ENCODE results near the gene APOBEC3H. TPM values are rescaled to one million over a fixed set of nuclear protein-coding genes. Genes with fewer than 3 reads are reported as not detected.
A peak's percentile ranks its signal among the peaks of the same experiment; 100 is the strongest.
"Not testable (repeated sequence)": the region's sequence is repeated elsewhere in the genome, so short reads cannot be mapped to it uniquely, and the experiment has no call there.

Gene APOBEC3H
- total RNA-seq: under 1 TPM in 1 of 4 donors, not detected in 3; 0.39 TPM

- H3K4me1 ChIP-seq: peaks cover 10 to 11% (median 10%) of the 10 kb centered on the region in 4 donors
- no peak within 1 kb of the TSS for H3K4me3 ChIP-seq
- intact Hi-C loops (cut with DNase I): no loop called here
- no peaks in the 10 kb centered on the region for H3K9me3 ChIP-seq
- peak within 1 kb of the TSS in 1 of 4 donors; percentile 49 for H3K27ac ChIP-seq (replicated peaks in 1 of 4)
- no peaks in the 10 kb centered on the region for H3K36me3 ChIP-seq
- no peak for DNase-seq (ENCODE audit: extremely low spot score)
- 79% methylated on average over 8 of the region's 9 CpGs for WGBS
- H3K27me3 ChIP-seq: peaks cover 0 to 8% (median 0%) of the 10 kb centered on the region in 4 donors
- no peak for TF ChIP-seq CTCF (IDR thresholded peaks at IDR 0.05)
- TF ChIP-seq POLR2A (IDR thresholded peaks at IDR 0.05; ENCODE audit: low read depth): no peak
Measured at GRCh38 chr22:39097098-39098020, at the start of gene APOBEC3H. Gene APOBEC3H, plus strand, starts transcription at chr22:39097244. Its CDS starts 3,035 bp downstream, at chr22:39100279.

GRCh38 chr22:39049486-39049885 lies 47.6 kb upstream of the APOBEC3H start:
- H3K4me3 ChIP-seq; H3K9me3 ChIP-seq; H3K27ac ChIP-seq (replicated peaks in 1 of 4); DNase-seq (ENCODE audit: extremely low spot score); intact Hi-C loops (cut with DNase I); H3K27me3 ChIP-seq; H3K4me1 ChIP-seq: not testable (repeated sequence)
- 88% methylated on average over 7 of the region's 7 CpGs for WGBS
- H3K36me3 ChIP-seq: peaks cover 0 to 15% (median 5%) of the 10 kb centered on the region in 4 donors

GRCh38 chr22:39051844-39052495 lies 45.1 kb upstream of the APOBEC3H start:
- DNase-seq (ENCODE audit: extremely low spot score); H3K36me3 ChIP-seq; intact Hi-C loops (cut with DNase I); H3K27ac ChIP-seq (replicated peaks in 1 of 4); H3K4me3 ChIP-seq; H3K27me3 ChIP-seq; H3K4me1 ChIP-seq; H3K9me3 ChIP-seq: not testable (repeated sequence)
- 74% methylated on average over 14 of the region's 18 CpGs for WGBS

GRCh38 chr22:39055658-39056057 lies 41.4 kb upstream of the APOBEC3H start:
- no peaks in the 10 kb centered on the region for H3K36me3 ChIP-seq
- H3K4me1 ChIP-seq: no peaks in the 10 kb centered on the region
- H3K27ac ChIP-seq (replicated peaks in 1 of 4): no peak overlapping the region
- DNase-seq (ENCODE audit: extremely low spot score): no peak
- WGBS: 85% methylated on average over 11 of the region's 11 CpGs
- peaks cover 0 to 9% (median 0%) of the 10 kb centered on the region in 4 donors for H3K27me3 ChIP-seq
- TF ChIP-seq POLR2AphosphoS5 (IDR thresholded peaks at IDR 0.05) (no peak), EP300 (IDR thresholded peaks at IDR 0.05) (no peak), CTCF (IDR thresholded peaks at IDR 0.05) (no peak), POLR2A (IDR thresholded peaks at IDR 0.05; ENCODE audit: low read depth) (no peak)
- no peaks in the 10 kb centered on the region for H3K9me3 ChIP-seq
- intact Hi-C loops (cut with DNase I): no loop called here
- H3K4me3 ChIP-seq: no peak overlapping the region

- H3K36me3 ChIP-seq; H3K27me3 ChIP-seq; DNase-seq (ENCODE audit: extremely low spot score); H3K4me1 ChIP-seq; H3K4me3 ChIP-seq; H3K9me3 ChIP-seq; H3K27ac ChIP-seq (replicated peaks in 1 of 4); intact Hi-C loops (cut with DNase I): not testable (repeated sequence)
- WGBS: 70% methylated on average over 6 of the region's 6 CpGs
Measured at GRCh38 chr22:39061290-39061689, 35.8 kb upstream of the APOBEC3H start.

- H3K4me3 ChIP-seq; DNase-seq (ENCODE audit: extremely low spot score); H3K27ac ChIP-seq (replicated peaks in 1 of 4); H3K36me3 ChIP-seq; H3K27me3 ChIP-seq; H3K9me3 ChIP-seq; intact Hi-C loops (cut with DNase I); H3K4me1 ChIP-seq: not testable (repeated sequence)
- 82% methylated on average over 10 of the region's 10 CpGs for WGBS
Measured at GRCh38 chr22:39061951-39062350, 35.1 kb upstream of the APOBEC3H start.

- H3K4me1 ChIP-seq; H3K36me3 ChIP-seq; intact Hi-C loops (cut with DNase I); DNase-seq (ENCODE audit: extremely low spot score); H3K9me3 ChIP-seq; H3K27ac ChIP-seq (replicated peaks in 1 of 4); H3K27me3 ChIP-seq; H3K4me3 ChIP-seq: not testable (repeated sequence)
- 93% methylated on average over 8 of the region's 8 CpGs for WGBS
Measured at GRCh38 chr22:39063904-39064303, 33.1 kb upstream of the APOBEC3H start.

- H3K36me3 ChIP-seq; H3K4me3 ChIP-seq; intact Hi-C loops (cut with DNase I); H3K4me1 ChIP-seq; H3K27ac ChIP-seq (replicated peaks in 1 of 4); DNase-seq (ENCODE audit: extremely low spot score); H3K27me3 ChIP-seq; H3K9me3 ChIP-seq: not testable (repeated sequence)
- 88% methylated on average over 9 of the region's 9 CpGs for WGBS
Measured at GRCh38 chr22:39066442-39067276, 30.4 kb upstream of the APOBEC3H start.

Measured in esophagus muscularis mucosa (tissue), 4 donors.